HG02970 (cell line): Measurements from ENCODE around the gene CHM.
"Not testable (repeated sequence)": the region's sequence is repeated elsewhere in the genome, so short reads cannot be mapped to it uniquely, and the experiment has no call there.

Source experiments
- ATAC-seq: cut with Tn5 transposase; IDR thresholded peaks from one replicate; pipeline ENCODE4 v1.9.1; 2021; ENCODE audit warnings: mild to moderate bottlenecking, moderate library complexity, moderate number of reproducible peaks; ENCODE audit not compliant: unreplicated experiment, low FRiP score

CHM gene

DNA sequence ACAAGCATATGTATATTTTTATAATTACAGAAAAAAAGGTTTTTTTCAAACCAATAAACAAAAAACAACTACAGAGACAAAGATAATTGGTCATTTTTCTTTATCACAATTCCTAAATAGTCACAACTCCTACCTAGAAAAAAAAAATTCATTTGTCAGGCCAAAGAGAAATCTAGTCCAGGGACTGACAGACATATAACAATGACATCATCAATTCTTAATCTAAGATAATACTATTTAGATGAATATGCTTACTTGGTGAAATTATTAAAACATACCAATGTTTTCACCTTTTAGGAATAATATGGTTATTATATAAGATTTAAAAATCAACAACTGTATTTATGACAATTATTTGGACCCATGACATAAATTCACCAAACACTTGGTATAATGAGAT is 48.4 kb downstream of the CHM start:
- no peak for ATAC-seq

DNA sequence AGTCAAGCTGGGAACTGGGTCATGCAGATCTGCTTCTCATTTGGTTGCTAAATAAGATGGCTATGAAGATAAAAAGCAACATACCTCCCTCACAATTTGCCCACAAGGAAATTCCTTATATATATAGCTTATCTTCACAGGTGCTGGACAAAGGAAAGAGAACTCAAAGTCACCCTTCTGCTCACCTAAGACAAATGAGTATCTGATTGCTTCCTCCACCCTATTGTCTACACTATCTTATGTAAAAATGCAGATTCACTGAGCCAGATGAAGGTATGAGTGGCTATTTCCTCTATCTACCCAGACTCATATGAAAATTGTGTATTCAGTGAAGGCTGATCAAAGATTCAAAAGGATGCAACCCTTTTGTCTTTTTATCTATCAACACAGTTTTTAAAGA is 50.8 kb downstream of the CHM start:
- no peak for ATAC-seq

DNA sequence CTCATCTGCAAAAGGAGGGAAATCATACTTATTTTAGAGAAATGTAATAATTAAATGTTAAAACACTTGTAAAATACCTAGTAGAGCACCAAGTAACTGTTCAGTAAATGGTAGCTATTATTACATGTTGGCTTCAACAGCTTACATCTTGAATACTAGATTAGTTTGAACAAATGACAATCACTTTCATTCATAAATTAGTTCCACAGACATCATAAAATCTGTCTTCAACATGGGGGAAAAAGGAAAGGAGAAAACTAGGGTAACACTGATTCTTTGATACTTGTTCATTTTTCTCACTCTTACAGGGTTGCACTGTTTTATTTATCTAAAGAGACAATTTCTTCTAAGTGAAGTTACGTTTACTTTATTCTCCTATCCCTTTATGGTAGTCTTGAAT is 51.7 kb downstream of the CHM start:
- ATAC-seq = no peak

DNA sequence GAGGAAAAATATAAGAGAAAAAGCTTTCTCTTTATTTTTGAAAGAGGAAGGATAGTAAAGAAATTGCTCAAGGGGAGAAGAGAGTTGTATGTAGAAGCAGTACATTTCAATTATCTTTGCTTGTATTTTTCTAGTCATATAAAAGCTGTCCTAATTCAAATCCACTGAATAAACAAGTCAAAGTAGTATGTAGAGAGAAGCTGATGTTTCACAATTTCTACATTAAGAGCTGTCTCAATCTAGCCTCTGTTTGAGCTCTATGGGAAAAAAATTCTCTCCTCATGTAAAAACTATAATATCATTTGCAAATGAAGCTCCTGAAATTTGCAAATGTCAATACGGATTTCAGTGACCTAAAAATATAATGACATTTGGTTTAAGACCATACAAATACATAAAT is 52.6 kb downstream of the CHM start:
- ATAC-seq = no peak

DNA sequence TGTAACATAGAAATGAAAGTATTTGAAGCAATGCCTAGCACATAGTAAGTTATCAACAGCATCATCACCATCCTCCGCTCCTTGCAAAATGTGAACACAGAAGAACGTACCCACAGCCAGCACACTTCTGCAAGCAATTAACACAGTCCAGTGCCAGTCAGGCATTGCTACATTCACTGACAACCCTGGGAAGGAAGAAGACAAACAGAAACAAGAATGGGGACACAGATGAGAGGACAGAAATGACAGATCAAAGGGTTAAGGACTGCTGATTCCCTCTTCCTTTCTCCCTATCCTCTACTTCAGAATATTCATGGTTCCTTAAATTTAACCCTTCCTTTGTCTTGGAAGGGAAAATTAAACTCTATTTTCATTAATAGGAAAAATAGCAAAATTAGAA is 53.1 kb downstream of the CHM start:
- no peak for ATAC-seq

DNA sequence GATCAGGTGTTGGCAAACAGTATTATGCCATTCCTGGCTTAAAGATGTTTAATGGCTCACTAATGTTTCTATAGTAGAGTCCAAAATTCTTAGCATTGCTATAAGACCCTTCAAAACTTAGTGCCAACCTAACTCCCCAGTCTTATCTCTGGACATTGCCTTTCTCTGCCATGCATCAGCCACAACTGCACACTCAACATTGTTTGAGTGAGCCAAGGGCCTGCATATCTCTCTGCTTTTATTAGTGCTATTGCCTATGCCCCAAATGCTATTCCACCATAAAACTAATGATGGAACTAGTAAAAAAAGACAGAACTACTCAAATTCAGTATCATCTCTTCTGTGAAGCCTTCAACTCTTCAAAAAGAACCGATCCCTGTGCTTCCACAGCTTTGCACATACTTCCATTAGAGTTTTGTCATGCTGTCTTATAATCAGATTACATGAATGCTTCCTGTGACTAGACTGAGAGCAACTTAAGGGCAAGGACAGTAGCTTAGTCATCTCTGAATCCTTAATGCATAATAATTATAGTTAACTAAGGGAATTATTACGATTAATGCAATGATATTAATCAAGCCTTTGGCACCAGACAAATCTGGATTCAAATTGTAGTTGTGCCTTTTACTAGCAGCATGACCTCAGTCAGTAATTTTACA is 53.7 kb downstream of the CHM start:
- no peak for ATAC-seq

DNA sequence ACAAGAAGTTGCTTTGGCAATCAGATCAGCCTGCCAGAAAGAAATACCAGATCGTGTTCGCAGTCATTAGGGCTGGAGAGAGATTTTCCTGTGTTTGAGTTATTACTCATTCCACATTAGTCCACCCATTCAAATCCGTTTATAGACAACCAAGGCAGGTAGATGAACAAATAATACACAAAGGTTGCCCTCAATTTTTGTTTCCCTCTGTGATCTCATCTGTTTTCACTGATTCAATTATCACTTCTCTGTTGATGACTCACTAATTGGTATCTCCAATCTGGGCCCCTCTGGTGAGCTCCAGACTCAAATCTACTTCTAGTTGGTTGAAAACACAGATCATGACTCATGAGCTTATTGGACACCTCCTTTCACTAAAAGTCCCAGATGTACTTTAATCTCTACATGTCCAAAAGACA is 54.5 kb downstream of the CHM start:
- ATAC-seq = no peak

DNA sequence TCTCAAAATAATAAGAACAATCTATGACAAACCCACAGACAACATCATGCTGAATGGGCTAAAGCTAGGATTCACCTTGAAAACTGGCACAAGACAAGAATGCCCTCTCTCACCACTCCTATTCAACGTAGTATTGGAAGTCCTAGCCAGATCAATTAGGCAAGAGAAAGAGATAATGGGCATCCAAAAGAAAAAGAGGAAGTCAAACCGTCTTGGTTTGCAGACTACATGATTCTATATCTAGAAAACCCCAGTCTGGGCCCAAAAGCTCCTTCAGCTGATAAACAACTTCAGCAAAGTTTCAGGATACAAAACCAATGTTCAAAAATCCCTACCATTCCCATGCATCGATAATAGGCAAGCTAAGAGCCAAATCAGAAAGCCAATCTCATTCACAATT is 59.0 kb downstream of the CHM start:
- no peak for ATAC-seq

DNA sequence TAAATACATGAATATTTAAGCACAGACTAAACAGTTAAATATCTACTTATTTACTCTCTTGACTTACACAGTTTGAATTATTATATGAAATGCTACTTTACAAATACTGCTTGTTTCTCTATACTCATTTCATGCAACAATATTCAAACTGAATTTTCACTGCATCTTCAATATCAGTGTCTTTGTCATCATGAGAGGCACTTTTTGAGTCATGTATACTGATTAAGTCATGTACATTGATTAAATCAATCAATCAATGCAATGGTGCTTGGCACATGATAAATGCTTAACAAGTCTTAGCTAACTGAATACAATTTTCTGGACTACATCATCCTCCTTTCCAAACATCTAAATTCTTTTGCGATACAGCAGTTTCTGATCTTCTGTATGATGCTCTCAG is 67.1 kb downstream of the CHM start:
- no peak for ATAC-seq

DNA sequence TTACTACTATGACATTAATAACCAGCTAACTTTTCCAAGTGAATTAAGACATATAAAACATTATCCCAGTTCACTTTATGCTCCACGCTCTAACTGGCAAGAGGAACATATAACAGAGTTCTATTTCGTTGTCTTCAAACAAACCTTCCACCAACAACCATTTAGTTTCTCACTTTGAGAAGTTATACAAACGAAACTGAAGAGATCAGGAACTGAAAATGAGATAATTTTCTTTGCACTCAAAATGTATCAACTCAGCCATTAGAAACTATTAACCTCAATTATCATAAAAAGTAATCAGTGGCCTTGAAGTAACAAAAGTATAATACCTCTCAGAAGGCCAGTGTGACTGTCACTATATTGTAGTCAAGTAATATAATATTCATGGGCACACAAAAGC is 70.1 kb downstream of the CHM start:
- ATAC-seq = no peak

DNA sequence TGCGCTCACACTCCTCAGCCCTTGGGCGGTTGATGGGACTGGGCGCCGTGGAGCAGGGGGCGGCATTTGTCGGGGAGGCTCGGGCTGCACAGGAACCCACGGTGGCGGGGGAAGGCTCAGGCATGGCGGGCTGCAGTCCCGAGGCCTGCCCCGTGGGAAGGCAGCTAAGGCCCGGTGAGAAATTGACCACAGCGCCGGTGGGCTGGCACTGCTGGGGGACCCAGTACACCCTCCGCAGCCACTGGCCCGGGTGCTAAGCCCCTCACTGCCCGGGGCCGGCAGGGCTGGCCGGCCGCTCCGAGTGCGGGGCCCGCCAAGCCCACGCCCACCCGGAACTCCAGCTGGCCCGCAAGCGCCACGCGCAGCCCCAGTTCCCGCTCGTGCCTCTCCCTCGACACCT is 75.0 kb downstream of the CHM start:
- ATAC-seq = not testable (repeated sequence)

DNA sequence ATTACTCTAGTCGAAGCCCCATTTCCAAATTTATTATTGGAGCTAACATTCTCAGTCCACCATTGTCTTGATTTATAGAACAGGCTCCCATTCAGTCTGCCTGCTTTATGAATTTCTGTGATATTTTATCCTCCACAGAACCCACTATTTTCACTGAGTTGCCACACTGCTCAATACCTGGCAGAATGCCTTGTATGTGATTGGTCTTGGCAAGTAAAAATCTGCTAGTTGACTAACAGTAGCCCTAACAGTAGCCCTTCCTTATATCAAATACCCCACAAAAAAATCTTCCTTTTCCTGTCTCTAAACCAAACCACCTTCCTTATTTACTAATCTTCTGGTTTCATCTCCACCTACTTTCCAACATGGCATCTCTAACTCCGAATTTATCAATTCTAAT is 82.6 kb downstream of the CHM start:
- ATAC-seq = no peak

DNA sequence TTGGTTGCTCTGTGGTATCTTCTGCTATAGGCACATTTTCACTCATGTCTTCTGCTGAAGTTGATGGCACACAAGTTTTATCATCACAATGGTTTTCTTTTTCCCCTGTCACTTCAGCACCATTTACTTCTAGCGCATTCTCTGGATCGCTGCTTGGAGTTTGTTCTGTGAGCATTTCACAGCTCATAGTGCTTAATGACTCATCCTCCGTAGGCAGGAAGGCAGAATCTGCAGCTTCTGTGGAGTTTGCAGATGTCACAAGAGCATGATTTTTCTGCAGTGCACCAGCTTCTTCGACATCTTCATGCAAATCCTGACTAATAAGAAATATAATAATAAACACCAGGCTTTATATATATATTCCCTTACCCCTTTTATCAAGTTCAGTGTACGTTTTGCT is 83.6 kb downstream of the CHM start:
- no peak for ATAC-seq

DNA sequence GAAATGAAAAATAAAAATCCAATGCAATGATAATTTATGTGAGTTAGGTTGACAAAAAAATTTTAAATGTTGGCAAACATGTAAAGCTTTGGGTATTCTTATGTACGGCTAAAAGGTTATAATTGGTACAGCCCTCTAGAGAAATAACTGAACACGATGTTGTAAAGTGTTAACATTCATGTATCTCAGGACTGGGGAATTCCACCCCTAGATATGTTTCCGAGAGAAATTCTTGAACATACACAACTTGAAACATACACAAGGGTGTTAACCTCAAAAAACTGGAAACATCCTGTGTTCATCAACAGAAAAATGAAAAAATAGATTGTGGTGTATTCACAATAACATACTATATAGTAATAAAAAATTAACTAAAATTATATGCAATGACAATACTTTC is 91.8 kb downstream of the CHM start:
- ATAC-seq = no peak

DNA sequence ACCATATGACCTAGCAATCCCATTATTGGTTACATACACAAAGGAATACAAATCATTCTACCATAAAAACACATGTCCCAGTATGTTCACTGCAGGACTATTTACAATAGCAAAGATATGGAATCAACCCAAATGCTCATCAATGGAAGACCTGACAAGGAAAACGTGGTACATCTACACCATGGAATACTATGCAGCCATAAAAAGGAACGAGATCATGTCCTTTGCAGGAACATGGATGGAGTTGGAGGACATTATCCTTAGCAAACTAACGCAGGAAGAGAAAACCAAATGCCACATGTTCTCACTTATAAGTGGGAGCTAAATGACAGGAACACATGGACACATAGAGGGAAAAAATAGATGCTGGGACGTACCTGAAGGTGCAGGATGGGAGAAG is 102.6 kb downstream of the CHM start:
- ATAC-seq = not testable (repeated sequence)

DNA sequence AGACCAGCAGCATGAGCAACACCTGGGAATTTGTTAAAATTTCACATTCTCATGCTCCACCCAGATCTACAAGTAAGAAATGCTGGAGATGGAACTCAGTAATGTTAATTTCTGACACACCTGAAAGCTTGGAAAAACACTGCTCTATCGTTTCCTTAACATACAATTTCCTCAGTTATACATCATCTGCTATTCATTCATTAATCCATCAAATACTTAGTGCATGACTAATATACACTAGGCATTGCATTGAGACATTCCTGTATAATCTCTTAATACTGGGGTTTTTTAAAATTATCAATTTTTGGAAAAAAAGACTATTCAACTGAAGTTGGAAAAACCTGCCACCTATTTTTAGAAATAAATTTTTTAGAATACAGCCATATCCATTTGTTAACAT is 106.1 kb downstream of the CHM start:
- ATAC-seq = no peak

DNA sequence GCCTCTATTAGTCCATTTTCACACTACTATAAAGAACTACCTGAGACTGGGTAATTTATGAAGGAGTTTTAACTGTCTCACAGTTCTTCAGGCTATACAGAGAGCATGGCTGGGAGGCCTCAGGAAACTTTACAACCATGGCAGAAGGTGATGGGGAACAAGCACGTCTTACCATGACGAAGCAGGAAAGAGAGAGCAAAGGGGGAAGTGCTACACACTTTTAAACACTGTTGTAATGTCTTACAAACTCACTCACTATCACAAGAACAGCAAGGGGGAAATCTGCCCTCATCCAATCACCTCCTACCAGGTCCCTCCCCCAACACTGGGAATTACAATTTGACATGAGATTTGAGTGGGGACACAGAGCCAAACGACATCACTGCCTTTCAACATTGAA is 107.4 kb downstream of the CHM start:
- not testable (repeated sequence) for ATAC-seq

DNA sequence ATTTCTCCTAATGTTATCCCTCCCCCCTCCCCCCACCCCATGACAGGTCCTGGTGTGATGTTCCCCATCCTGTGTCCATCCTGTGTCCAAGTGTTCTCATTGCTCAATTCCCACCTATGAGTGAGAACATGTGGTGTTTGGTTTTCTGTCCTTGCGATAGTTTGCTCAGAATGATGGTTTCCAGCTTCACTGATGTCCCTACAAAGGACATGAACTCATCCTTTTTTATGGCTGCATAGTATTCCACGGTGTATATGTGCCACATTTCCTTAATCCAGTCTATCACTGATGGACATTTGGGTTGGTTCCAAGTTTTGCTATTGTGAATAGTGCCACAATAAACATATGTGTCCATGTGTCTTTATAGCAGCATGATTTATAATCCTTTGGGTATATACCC is 113.0 kb downstream of the CHM start:
- ATAC-seq = not testable (repeated sequence)

DNA sequence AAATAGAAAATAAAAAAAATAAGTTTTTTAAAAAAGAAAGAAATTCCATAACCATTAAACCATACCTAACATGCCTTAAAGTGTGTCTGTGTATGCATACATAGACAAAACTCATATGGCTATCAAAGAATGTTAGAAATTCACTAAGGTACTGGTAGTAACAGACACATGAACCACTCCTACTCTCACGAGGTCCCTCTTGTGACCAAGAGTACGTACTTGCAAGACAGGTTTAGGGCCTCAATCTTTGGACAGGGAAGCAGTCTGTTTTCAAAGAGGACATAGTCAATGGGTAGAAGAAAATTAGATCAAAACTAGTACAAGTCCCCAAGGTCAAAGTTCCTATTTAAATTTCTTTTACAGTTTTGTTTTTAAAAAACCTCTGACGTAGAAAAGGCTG is 117.3 kb downstream of the CHM start:
- no peak for ATAC-seq

DNA sequence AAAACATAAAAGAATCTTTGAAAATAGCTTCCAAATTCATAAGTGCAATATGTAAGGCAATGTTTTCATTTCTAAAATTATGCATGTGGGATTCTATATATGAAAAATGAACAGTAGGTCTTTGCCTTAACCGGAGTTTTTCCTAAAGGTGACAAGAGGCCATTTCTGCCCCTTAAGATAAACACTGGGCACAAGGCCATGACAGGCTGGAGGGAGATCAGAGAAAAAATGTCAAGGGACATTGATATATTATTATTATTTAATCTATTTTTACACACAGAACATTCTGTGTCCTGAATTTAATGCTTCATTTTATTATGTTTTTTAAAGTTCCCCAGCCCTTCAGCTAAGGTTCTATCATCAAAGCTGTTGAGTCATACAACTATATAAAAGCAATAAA is 118.8 kb downstream of the CHM start:
- no peak for ATAC-seq

DNA sequence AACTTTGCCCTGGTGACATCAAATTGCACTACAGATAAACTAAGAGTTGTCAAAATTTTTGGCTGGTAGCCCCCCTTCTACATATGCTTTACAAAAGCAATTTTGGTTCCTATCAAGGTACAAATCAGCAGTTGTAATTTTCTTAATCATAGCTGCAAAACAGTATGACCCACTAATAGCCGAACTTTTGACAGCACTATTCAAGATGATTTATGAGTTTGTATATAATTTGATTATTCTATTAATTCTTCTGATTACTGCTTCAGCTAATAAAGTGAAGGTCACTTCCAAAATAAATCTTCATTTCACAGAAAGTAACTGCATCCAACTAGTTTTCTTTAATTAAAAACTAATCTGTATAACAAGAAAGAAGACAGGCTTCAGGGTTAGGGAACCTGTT is 119.6 kb downstream of the CHM start:
- ATAC-seq = no peak

DNA sequence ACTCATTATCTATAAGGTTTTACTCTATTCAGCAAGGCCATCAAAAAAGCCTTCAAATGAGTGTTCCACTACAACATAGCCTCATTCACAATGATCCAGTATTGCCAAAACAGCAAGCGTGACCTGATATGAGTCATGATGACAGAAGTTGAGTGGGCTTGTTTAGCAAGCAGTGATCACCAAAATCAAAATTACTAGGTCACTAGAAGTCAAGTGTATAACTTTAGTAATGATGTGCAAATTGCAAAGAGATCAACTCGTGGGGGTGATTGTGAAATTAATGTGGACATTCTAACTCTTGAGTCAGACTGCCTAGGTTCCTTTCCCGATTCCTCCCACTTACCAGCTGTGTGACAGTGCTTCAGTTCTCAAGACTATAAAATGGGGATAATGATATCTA is 124.5 kb downstream of the CHM start:
- ATAC-seq = no peak

DNA sequence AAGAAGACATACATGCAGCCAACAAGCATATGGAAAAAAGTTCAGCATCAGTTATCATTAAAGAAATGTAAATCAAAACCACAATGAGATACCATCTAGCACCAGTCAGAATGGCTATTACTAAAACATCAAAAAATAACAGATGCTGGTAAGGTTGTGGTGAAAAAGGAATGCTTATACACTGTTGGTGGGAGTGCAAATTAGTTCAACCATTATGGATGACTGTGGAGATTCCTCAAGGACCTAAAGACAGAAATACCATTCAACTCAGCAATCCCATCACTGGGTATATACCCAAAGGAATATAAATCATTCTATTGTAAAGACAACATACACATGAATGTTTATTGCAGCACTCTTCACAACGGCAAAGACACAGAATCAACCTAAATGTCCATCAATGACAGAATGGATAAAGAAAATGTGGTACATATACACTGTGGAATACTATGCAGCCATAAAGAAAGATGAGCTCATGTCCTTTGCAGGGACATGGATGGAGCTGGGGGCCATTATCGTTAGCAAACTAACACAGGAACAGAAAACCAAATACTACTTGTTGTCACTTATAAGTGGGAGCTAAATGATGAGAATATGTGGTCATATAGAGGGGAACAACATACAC is 130.6 kb downstream of the CHM start:
- ATAC-seq = not testable (repeated sequence)
